Prostate gland (tissue), 2 donors: ENCODE measurements around the gene SEMA3A. TPM values are rescaled to one million over a fixed set of nuclear protein-coding genes. Genes with fewer than 3 reads are reported as not detected.

Experiments
- DNase-seq: peaks from one replicate; pipeline ENCODE4 v3.0.0-alpha.2; 2019; ENCODE audit warnings: low spot score
- H3K27ac ChIP-seq, 2 donors: fragments of 200-600 bp; sonication (generic); 2 replicates each; pipeline ENCODE4 v1.5.1; 2017 to 2019
- H3K27me3 ChIP-seq: fragments of 200-600 bp; sonication (generic); replicated peaks from 2 replicates; pipeline ENCODE4 v1.5.1; 2019; ENCODE audit not compliant: insufficient read depth
- H3K36me3 ChIP-seq, 2 donors: fragments of 200-600 bp; sonication (generic); 1 replicate in 1 of 2; 2 replicates in 1 of 2; pipeline versions ENCODE4 v1.5.1 to v1.8.1; 2017 to 2019
- H3K4me1 ChIP-seq: fragments of 200-600 bp; sonication (generic); replicated peaks from 2 replicates; pipeline ENCODE4 v1.5.1; 2019
- H3K4me3 ChIP-seq, 2 donors: fragments of 200-600 bp; sonication (generic); 2 replicates each; pipeline ENCODE4 v1.5.1; 2017 to 2019
- H3K9me3 ChIP-seq: fragments of 200-600 bp; sonication (generic); 2 replicates; pipeline ENCODE4 v1.5.1; 2017
- CTCF ChIP-seq, 4 experiments: fragments of 200-600 bp in 2 of 4; fragments of 450-650 bp in 2 of 4; sonication (generic) in 2 of 4; IDR thresholded peaks; 1 replicate in 3 of 4; 2 replicates in 1 of 4; pipeline ENCODE4 v1.5.1; 2016 to 2019; ENCODE audit warnings: antibody characterized with exemption in 4 of 4, mild to moderate bottlenecking in 2 of 4, moderate library complexity in 2 of 4
- POLR2A ChIP-seq: fragments of 450-650 bp; IDR thresholded peaks from one replicate; pipeline ENCODE4 v1.6.1; 2016; ENCODE audit warnings: antibody characterized with exemption, mild to moderate bottlenecking
- POLR2AphosphoS5 ChIP-seq: sonication (generic); formaldehyde crosslinking; IDR thresholded peaks from one replicate; pipeline ENCODE4 v1.6.1; 2017; ENCODE audit warnings: antibody characterized with exemption
- WGBS: methylation state at CpG from one replicate; pipeline ENCODE4 v1.1.5; 2018; 5-methylcytosine and 5-hydroxymethylcytosine counted together
- intact Hi-C: fragments of 100-400 bp; cut with DNase I; formaldehyde crosslinking; loops from one replicate; pipeline ENCODE4 v1.14.2; 2022
- total RNA-seq, 2 donors: library from RNA; depleted of rRNA; stranded (reverse); fragments of >200 nt; gene quantifications; one replicate each; pipeline ENCODE4 v1.1.0, GENCODE V29; 2016

The SEMA3A gene
- total RNA-seq, 2 donors from 2014 or later: 1.6 to 1.9 TPM

- H3K9me3 ChIP-seq: no peaks in the 10 kb centered on the region
- H3K4me1 ChIP-seq: no peaks in the 10 kb centered on the region
- no peaks in the 10 kb centered on the region for H3K27me3 ChIP-seq
- TF ChIP-seq POLR2A (no peak), CTCF (IDR thresholded peaks at IDR 0.05) (no peak), POLR2AphosphoS5 (no peak)
- H3K27ac ChIP-seq: no peak overlapping the region
- DNase-seq: no peak
- intact Hi-C loops: no loop called here
- 68% methylated on average over 1 of the region's 1 CpG for WGBS
- no peak overlapping the region for H3K4me3 ChIP-seq
- H3K36me3 ChIP-seq: no peaks in the 10 kb centered on the region
Measured at GRCh38 chr7:83921271-83921940, 273.2 kb downstream of the SEMA3A start.

GRCh38 chr7:83918142-83918541 lies 276.4 kb downstream of the SEMA3A start:
- Histone ChIP-seq H3K9me3 (no peaks in the 10 kb centered on the region), H3K4me3 (no peak overlapping the region), H3K4me1 (no peaks in the 10 kb centered on the region), H3K27me3 (no peaks in the 10 kb centered on the region), H3K27ac (no peak overlapping the region), H3K36me3 (no peaks in the 10 kb centered on the region)
- intact Hi-C loops: no loop called here
- 53% methylated on average over 1 of the region's 1 CpG for WGBS
- DNase-seq: no peak
- no peak for TF ChIP-seq POLR2AphosphoS5
- no peak for TF ChIP-seq CTCF (IDR thresholded peaks at IDR 0.05)
- TF ChIP-seq POLR2A: no peak

GRCh38 chr7:83913174-83913573 lies 281.4 kb downstream of the SEMA3A start:
- Histone ChIP-seq H3K4me1 (no peaks in the 10 kb centered on the region), H3K27me3 (no peaks in the 10 kb centered on the region), H3K9me3 (no peaks in the 10 kb centered on the region), H3K4me3 (no peak overlapping the region), H3K36me3 (no peaks in the 10 kb centered on the region), H3K27ac (no peak overlapping the region)
- TF ChIP-seq POLR2AphosphoS5: no peak
- TF ChIP-seq POLR2A: no peak
- no peak for TF ChIP-seq CTCF (IDR thresholded peaks at IDR 0.05)
- intact Hi-C loops: no loop called here
- no peak for DNase-seq

GRCh38 chr7:83908526-83908925 lies 286.1 kb downstream of the SEMA3A start:
- H3K27ac ChIP-seq: no peak overlapping the region
- 98% methylated on average over 2 of the region's 2 CpGs for WGBS
- H3K27me3 ChIP-seq: no peaks in the 10 kb centered on the region
- H3K4me3 ChIP-seq: no peak overlapping the region
- no peaks in the 10 kb centered on the region for H3K9me3 ChIP-seq
- DNase-seq: no peak
- no peaks in the 10 kb centered on the region for H3K4me1 ChIP-seq
- no peaks in the 10 kb centered on the region for H3K36me3 ChIP-seq
- intact Hi-C loops: no loop called here
- TF ChIP-seq POLR2A: no peak
- TF ChIP-seq CTCF (IDR thresholded peaks at IDR 0.05): no peak
- no peak for TF ChIP-seq POLR2AphosphoS5
